ENCODE data around the gene TMEM131. TPM values are rescaled to one million over a fixed set of nuclear protein-coding genes. Genes with fewer than 3 reads are reported as not detected.
A peak's percentile ranks its signal among the peaks of the same experiment; 100 is the strongest.

TMEM131 gene
- total RNA-seq, 1 donor from 2014 or later, result 35.2 TPM

- no peak for DNase-seq (ENCODE audit: low read depth)
These were observed 25.4 kb upstream of the TMEM131 start for GRCh38 chr2:98020992-98021713.

- DNase-seq (ENCODE audit: low read depth), result no peak
These were observed 24.8 kb upstream of the TMEM131 start for GRCh38 chr2:98020516-98020915.

- no peak for DNase-seq (ENCODE audit: low read depth)
These were observed 21.3 kb upstream of the TMEM131 start for GRCh38 chr2:98016908-98017670.

- no peak for DNase-seq (ENCODE audit: low read depth)
These were observed 19.9 kb upstream of the TMEM131 start for GRCh38 chr2:98015671-98016070.

- no peak for DNase-seq (ENCODE audit: low read depth)
These were observed 18.6 kb upstream of the TMEM131 start for GRCh38 chr2:98014379-98014778.

- peak; percentile 50 for DNase-seq (ENCODE audit: low read depth)
These were observed 17.8 kb upstream of the TMEM131 start for GRCh38 chr2:98013407-98014042.

GRCh38 chr2:98012561-98012991, 16.8 kb upstream of the TMEM131 start:
- no peak for DNase-seq (ENCODE audit: low read depth)

- DNase-seq (ENCODE audit: low read depth), result no peak
These were observed 14.4 kb upstream of the TMEM131 start for GRCh38 chr2:98009887-98010760.

GRCh38 chr2:98008415-98008814, 12.7 kb upstream of the TMEM131 start:
- no peak for DNase-seq (ENCODE audit: low read depth)

GRCh38 chr2:98006378-98006777, 10.6 kb upstream of the TMEM131 start:
- DNase-seq (ENCODE audit: low read depth), result no peak

- no peak for DNase-seq (ENCODE audit: low read depth)
These were observed 8.9 kb upstream of the TMEM131 start for GRCh38 chr2:98004613-98005012.

GRCh38 chr2:98004047-98004446, 8.3 kb upstream of the TMEM131 start:
- DNase-seq (ENCODE audit: low read depth), result no peak

GRCh38 chr2:97999536-97999935, 3.8 kb upstream of the TMEM131 start:
- DNase-seq (ENCODE audit: low read depth), result no peak

GRCh38 chr2:97998431-97999005, 2.8 kb upstream of the TMEM131 start:
- DNase-seq (ENCODE audit: low read depth), result no peak

- DNase-seq (ENCODE audit: low read depth), result no peak
These were observed 2.1 kb upstream of the TMEM131 start for GRCh38 chr2:97997784-97998392.

GRCh38 chr2:97996679-97997078, 931 bp upstream of the TMEM131 start:
- DNase-seq (ENCODE audit: low read depth), result no peak

GRCh38 chr2:97995026-97995733, 568 bp downstream of the TMEM131 start:
- no peak for DNase-seq (ENCODE audit: low read depth)

- no peak for DNase-seq (ENCODE audit: low read depth)
These were observed 1.3 kb downstream of the TMEM131 start for GRCh38 chr2:97994476-97994875.

- no peak for DNase-seq (ENCODE audit: low read depth)
These were observed 1.8 kb downstream of the TMEM131 start for GRCh38 chr2:97993926-97994325.

All from myocyte (in vitro differentiated cells).